Right ventricle myocardium superior (tissue), 1 donor: Measurements from ENCODE around the gene GET4. TPM values are rescaled to one million over a fixed set of nuclear protein-coding genes. Genes with fewer than 3 reads are reported as not detected.

Source experiments
- total RNA-seq: library from RNA; stranded (reverse); fragmentation: NEBNext Ultra II Directional; extraction: Animal tissue kit (Norgen Biotek cat#: 25700); gene quantifications from one replicate; pipeline ENCODE4 v1.2.1, GENCODE V29; 2021
- donor health status: DM: no; HTN: yes; CAD: no; lungs with severe emphysema.

The GET4 gene
- total RNA-seq, 1 donor from 2014 or later: 20.6 TPM

Other genes starting within 250 kb of the GET4 start
- 19.3 TPM for gene DNAAF5, start 149.9 kb upstream of the GET4 start, total RNA-seq
- 16.5 TPM for gene PRKAR1B, start 149.3 kb upstream of the GET4 start, total RNA-seq
- 177 TPM for gene SUN1, start 44.1 kb upstream of the GET4 start, total RNA-seq
- gene ADAP1, start 78.1 kb downstream of the GET4 start, total RNA-seq: 6.4 TPM
- gene COX19, start 99.0 kb downstream of the GET4 start, total RNA-seq: 8.0 TPM
- gene CYP2W1, start 106.6 kb downstream of the GET4 start, total RNA-seq: not detected
- gene GPR146, start 168.0 kb downstream of the GET4 start, total RNA-seq: 26.3 TPM
- gene GPER1, start 211.6 kb downstream of the GET4 start, total RNA-seq: 2.5 TPM